CD1c-positive myeloid dendritic cell (primary cell): Measurements from ENCODE around the gene CFAP57.
"Not testable (repeated sequence)": the region's sequence is repeated elsewhere in the genome, so short reads cannot be mapped to it uniquely, and the experiment has no call there.

Experiments used
- DNase-seq: peaks from one replicate; pipeline ENCODE4 v3.0.0-alpha.2; 2016; ENCODE audit errors: extremely low spot score

The CFAP57 gene

GRCh38 chr1:43172527-43172972 is 420 bp downstream of the CFAP57 start:
- peak; percentile 92 for DNase-seq

- no peak for DNase-seq
These were observed 2.7 kb downstream of the CFAP57 start for GRCh38 chr1:43174873-43175272.

- DNase-seq = no peak
These were observed 5.6 kb downstream of the CFAP57 start for GRCh38 chr1:43177691-43178090.

- no peak for DNase-seq
These were observed 12.3 kb downstream of the CFAP57 start for GRCh38 chr1:43184388-43184787.

GRCh38 chr1:43184995-43185394 is 12.9 kb downstream of the CFAP57 start:
- DNase-seq = no peak

- no peak for DNase-seq
These were observed 16.0 kb downstream of the CFAP57 start for GRCh38 chr1:43188106-43188505.

GRCh38 chr1:43194509-43194908 is 22.4 kb downstream of the CFAP57 start:
- DNase-seq = no peak

- no peak for DNase-seq
These were observed 25.4 kb downstream of the CFAP57 start for GRCh38 chr1:43197343-43198127.

- no peak for DNase-seq
These were observed 27.1 kb downstream of the CFAP57 start for GRCh38 chr1:43199093-43199726.

GRCh38 chr1:43203859-43204258 is 31.7 kb downstream of the CFAP57 start:
- no peak for DNase-seq

- no peak for DNase-seq
These were observed 32.3 kb downstream of the CFAP57 start for GRCh38 chr1:43204394-43204793.

- no peak for DNase-seq
These were observed 33.5 kb downstream of the CFAP57 start for GRCh38 chr1:43205671-43206070.

- DNase-seq = peak; percentile 38
These were observed 34.6 kb downstream of the CFAP57 start for GRCh38 chr1:43206600-43207228.

- no peak for DNase-seq
These were observed 35.2 kb downstream of the CFAP57 start for GRCh38 chr1:43207229-43207853.

GRCh38 chr1:43208277-43208676 is 36.1 kb downstream of the CFAP57 start:
- DNase-seq = not testable (repeated sequence)

- DNase-seq = no peak
These were observed 42.6 kb downstream of the CFAP57 start for GRCh38 chr1:43214501-43215444.

GRCh38 chr1:43217747-43218146 is 45.6 kb downstream of the CFAP57 start:
- DNase-seq = no peak

GRCh38 chr1:43220905-43221778 is 49.0 kb downstream of the CFAP57 start:
- DNase-seq = peak; percentile 52

- no peak for DNase-seq
These were observed 49.7 kb downstream of the CFAP57 start for GRCh38 chr1:43221797-43222196.

- DNase-seq = no peak
These were observed 50.7 kb downstream of the CFAP57 start for GRCh38 chr1:43222879-43223278.
